Tibial nerve (tissue), 4 donors: ENCODE data around the gene P2RY14.

Experiments
- CTCF ChIP-seq, 5 experiments: fragments of 200-600 bp in 3 of 5; fragments of 450-650 bp in 2 of 5; sonication (generic) in 3 of 5; IDR thresholded peaks; one replicate each; pipeline ENCODE4 v1.5.1; 2016 to 2019; ENCODE audit warnings: antibody characterized with exemption in 5 of 5, mild to moderate bottlenecking in 3 of 5, moderate library complexity in 2 of 5
- EP300 ChIP-seq, 2 donors: sonication (generic); formaldehyde crosslinking; IDR thresholded peaks; one replicate each; pipeline ENCODE4 v1.6.1; 2017; ENCODE audit warnings: antibody characterized with exemption in 2 of 2, mild to moderate bottlenecking in 1 of 2
- POLR2A ChIP-seq, 2 donors: fragments of 450-650 bp; IDR thresholded peaks; one replicate each; pipeline ENCODE4 v1.6.1; 2017; ENCODE audit warnings: antibody characterized with exemption in 2 of 2, mild to moderate bottlenecking in 2 of 2, moderate library complexity in 2 of 2

GRCh38 chr3:151314137-151314536, 35.8 kb upstream of the P2RY14 start:
- TF ChIP-seq POLR2A (IDR thresholded peaks at IDR 0.05): no peak
- TF ChIP-seq CTCF (IDR thresholded peaks at IDR 0.05): no peak
- TF ChIP-seq EP300 (IDR thresholded peaks at IDR 0.05): no peak
